Spleen (tissue), 7 donors: ENCODE data around the gene INTS4.

Experiments
- POLR2A ChIP-seq, 3 donors: fragments of 450-650 bp; IDR thresholded peaks; one replicate each; pipeline ENCODE4 v1.5.1; 2017; ENCODE audit warnings: antibody characterized with exemption in 3 of 3, mild to moderate bottlenecking in 1 of 3
- POLR2AphosphoS5 ChIP-seq, 3 donors: sonication (generic); formaldehyde crosslinking; IDR thresholded peaks; one replicate each; pipeline ENCODE4 v1.5.1; 2017; ENCODE audit warnings: antibody characterized with exemption in 3 of 3
- TF ChIP-seq, protein P1 (sequence below), 11 experiments: fragments of 200-600 bp in 7 of 11; fragments of 450-650 bp in 4 of 11; sonication (generic) in 4 of 11; IDR thresholded peaks in 8 of 11; conservative IDR thresholded peaks in 3 of 11; 1 replicate in 7 of 11; 2 replicates in 4 of 11; pipeline versions ENCODE4 v1.4.0 to v1.8.0; 2016 to 2021; ENCODE audit warnings: antibody characterized with exemption in 11 of 11, inconsistent platforms in 4 of 11, mild to moderate bottlenecking in 1 of 11
- donor health status: DM: no; HTN: no; CAD: no; lungs with moderate emphysema.
- donor health status: DM: no; HTN: no; CAD: no.
- donor health status: DM: no; HTN: no; CAD: no.

DNA sequence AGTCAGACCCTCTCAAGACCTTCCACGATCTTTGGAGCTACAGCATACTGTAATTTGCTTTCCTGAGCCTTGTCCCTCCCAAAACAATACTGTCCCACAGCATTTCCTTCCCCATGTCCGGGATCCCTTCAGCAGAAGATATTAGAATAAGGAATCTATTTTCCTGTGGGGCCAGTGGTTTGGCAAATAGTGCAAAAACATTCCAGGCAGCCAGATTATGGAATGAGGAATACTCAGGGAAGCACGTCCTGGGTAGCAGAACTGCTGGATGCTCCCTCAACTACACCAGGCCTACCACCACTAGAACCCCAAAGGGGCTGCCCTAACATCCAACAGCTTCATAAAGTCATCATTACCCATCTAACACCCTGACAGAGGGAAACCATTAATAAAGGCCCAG lies 112.1 kb downstream of the INTS4 start:
- TF ChIP-seq, protein P1, sequence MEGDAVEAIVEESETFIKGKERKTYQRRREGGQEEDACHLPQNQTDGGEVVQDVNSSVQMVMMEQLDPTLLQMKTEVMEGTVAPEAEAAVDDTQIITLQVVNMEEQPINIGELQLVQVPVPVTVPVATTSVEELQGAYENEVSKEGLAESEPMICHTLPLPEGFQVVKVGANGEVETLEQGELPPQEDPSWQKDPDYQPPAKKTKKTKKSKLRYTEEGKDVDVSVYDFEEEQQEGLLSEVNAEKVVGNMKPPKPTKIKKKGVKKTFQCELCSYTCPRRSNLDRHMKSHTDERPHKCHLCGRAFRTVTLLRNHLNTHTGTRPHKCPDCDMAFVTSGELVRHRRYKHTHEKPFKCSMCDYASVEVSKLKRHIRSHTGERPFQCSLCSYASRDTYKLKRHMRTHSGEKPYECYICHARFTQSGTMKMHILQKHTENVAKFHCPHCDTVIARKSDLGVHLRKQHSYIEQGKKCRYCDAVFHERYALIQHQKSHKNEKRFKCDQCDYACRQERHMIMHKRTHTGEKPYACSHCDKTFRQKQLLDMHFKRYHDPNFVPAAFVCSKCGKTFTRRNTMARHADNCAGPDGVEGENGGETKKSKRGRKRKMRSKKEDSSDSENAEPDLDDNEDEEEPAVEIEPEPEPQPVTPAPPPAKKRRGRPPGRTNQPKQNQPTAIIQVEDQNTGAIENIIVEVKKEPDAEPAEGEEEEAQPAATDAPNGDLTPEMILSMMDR (IDR thresholded peaks at IDR 0.05 in 8 of 11, conservative IDR thresholded peaks at IDR 0.05 in 3 of 11): no peak
- no peak for TF ChIP-seq POLR2A (IDR thresholded peaks at IDR 0.05)
- TF ChIP-seq POLR2AphosphoS5 (IDR thresholded peaks at IDR 0.05): no peak
